ENCODE data around the gene TBC1D4.
"Not testable (repeated sequence)": the region's sequence is repeated elsewhere in the genome, so short reads cannot be mapped to it uniquely, and the experiment has no call there.

The TBC1D4 gene

GRCh38 chr13:75352641-75353327 lies 129.2 kb downstream of the TBC1D4 start:
- no peak for FAIRE-seq

DNA sequence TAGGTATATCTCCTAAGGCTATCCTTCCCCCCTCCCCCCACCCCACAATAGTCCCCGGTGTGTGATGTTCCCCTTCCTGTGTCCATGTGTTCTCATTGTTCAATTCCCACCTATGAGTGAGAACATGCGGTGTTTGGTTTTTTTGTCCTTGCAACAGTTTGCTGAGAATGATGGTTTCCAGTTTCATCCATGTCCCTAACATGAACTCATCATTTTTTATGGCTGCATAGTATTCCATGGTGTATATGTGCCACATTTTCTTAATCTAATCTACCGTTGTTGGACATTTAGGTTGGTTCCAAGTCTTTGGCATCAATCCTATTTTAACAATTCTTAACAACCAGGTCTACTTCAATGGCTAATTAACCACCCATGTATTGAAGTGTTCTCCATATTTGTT lies 130.4 kb downstream of the TBC1D4 start:
- not testable (repeated sequence) for FAIRE-seq

- no peak for FAIRE-seq
Measured at GRCh38 chr13:75347925-75348324, 134.0 kb downstream of the TBC1D4 start.

GRCh38 chr13:75347457-75347856 lies 134.5 kb downstream of the TBC1D4 start:
- FAIRE-seq, result peak; percentile 13

GRCh38 chr13:75345193-75345592 lies 136.8 kb downstream of the TBC1D4 start:
- FAIRE-seq, result no peak

DNA sequence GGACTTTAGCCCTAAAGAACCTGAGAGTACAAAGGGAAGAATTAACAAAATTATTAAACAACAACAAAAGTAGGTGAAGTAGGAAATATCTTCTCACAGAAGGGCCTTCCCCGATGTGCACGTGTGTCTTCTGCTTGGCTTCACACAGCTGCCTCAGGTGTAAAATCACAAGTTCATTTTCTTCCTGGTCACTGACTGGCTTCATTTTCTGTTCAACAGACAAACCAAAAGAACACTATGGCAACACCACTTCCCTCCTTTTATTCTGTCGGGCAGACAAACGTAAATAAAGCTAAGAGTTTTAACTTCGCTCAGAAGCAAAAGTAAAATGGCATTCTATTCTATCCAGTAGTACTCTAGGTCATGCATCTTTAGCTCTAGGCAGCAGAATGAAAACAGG lies 140.9 kb downstream of the TBC1D4 start:
- peak; percentile 81 for FAIRE-seq

DNA sequence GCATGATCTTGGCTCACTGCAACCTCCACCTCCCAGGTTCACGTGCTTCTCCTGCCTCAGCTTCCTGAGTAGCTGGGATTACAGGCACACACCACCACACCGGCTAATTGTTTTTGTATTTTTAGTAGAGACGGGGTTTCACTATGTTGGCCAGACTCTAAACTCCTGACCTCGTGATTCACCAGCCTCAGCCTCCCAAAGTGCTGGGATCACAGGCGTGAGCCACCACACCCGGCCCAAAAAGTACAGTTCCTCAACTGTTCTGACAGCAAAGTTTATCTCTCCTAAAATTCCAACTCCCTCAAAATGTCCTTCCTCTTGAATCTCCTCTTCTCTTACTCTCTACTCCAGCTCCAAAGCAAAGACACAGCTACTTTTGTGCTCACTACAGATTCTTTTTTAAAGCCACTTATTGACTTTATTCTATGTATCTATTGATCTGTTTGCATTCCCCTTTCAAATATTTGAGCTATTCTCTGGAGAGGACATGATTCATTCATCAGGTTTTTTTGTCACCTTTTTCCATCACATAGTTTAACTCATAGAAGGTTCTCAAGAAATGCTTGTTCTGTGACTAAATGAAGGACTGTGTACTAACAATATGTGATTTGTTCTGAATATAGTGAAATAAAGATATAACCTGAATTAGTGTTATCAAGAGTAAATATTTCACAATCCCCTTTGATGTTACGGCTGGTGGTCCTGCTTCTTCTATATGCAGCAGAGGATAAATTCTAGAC lies 142.2 kb downstream of the TBC1D4 start:
- FAIRE-seq, result no peak

DNA sequence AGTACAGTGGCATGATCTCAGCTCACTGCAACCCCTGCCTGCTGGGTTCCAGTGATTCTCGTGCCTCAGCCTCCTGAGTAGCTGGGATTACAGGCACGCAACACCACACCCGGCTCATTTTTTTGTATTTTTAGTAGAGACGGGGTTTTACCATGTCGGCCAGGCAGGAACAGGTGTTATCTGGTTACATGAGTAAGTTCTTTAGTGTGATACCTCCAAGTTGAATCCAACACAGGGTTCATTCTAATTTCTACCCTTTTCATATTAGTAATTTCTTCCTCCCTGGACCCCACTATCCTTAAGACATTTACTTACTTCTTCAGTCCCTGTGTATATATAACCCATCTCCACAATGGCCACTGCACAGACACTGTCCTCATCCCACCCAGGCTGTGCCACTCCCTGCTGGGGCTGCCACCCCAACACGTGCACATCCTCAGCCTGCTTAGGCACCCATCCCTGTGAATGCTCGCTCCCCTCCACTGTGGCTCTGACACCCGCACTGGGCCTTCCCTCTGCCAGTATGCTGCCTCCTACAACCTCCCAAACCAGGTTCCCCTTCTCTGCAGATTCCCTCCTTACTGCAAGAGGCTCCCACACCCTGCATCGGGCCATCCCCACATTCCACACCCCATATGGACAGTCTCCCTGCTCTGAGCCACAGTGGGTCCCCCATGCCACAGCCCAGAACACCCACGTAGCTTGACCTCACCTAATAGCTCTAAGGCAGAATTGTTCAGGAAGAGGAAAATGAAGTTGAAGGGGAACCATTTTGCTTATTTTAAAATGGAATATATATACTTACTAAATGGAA lies 147.1 kb downstream of the TBC1D4 start:
- FAIRE-seq, result no peak

- peak; percentile 45 for FAIRE-seq
Measured at GRCh38 chr13:75333103-75333502, 148.9 kb downstream of the TBC1D4 start.

DNA sequence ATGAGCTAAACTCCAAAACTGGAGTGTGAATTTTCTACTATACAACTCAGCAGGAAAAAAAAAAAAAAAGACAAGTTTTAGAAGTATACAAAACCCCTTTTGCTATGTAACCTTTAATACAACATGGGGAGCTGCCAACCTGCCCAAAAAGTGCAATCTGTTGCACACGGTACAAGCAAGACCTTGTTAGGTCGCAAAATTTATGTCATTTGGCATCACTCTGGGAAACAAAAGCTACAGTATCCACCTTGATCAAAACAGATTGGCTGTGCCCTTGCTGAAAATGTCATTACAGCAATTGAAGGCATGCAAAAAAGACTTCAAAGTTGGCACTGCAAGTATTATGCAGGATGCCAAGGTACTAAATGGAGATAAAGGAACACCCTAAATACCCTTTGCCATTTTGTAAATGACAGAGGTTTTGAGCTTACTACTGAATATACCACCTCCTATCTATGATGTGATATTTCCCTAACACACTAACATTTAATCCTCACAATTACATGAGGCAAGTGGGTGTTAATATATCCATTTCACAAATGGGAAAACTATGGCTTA lies 150.1 kb downstream of the TBC1D4 start:
- no peak for FAIRE-seq

DNA sequence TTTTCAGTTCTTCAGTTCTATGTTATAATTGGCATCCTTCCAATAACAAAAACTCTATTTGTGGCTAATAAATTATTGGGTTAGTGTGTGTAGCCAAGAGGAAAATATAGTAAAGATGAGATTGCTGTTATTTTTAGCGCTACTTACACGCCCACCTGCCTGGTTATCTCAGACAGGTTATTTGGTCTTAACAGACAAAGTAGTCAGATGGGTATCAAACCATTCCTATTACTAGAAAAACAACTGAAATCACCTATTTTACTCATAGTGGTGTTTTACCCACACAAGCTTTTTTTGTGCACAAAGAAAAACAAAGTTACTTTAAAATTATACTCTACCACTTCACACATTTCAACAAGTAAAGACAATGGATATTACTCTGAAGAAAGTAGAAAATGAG lies 151.2 kb downstream of the TBC1D4 start:
- FAIRE-seq, result peak; percentile 79

DNA sequence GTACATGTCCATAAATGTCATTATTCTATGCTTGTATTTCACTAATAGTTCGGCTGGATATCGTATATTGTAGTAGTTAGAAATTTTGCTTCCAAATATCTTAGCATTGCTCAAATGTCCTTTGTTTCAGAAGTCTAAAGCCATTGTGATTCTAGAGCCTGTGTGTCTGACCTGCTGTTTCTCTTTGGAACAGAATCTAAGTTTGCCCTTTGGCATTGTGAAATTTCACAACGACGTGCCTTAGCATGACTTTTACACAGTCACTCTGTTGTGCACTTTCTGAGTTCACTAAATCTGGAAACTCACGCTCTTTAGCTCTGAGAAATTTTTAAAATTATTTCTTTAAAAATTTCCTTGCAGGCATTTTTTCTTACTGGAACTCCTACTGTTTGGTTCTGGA lies 152.2 kb downstream of the TBC1D4 start:
- FAIRE-seq, result no peak

GRCh38 chr13:75329097-75329496 lies 152.9 kb downstream of the TBC1D4 start:
- FAIRE-seq, result no peak

GRCh38 chr13:75327135-75327510 lies 154.8 kb downstream of the TBC1D4 start:
- no peak for FAIRE-seq

- FAIRE-seq, result no peak
Measured at GRCh38 chr13:75326173-75327134, 155.5 kb downstream of the TBC1D4 start.

- FAIRE-seq, result no peak
Measured at GRCh38 chr13:75325711-75326110, 156.3 kb downstream of the TBC1D4 start.

- FAIRE-seq, result no peak
Measured at GRCh38 chr13:75324413-75324940, 157.5 kb downstream of the TBC1D4 start.

GRCh38 chr13:75321084-75321483 lies 160.9 kb downstream of the TBC1D4 start:
- no peak for FAIRE-seq

DNA sequence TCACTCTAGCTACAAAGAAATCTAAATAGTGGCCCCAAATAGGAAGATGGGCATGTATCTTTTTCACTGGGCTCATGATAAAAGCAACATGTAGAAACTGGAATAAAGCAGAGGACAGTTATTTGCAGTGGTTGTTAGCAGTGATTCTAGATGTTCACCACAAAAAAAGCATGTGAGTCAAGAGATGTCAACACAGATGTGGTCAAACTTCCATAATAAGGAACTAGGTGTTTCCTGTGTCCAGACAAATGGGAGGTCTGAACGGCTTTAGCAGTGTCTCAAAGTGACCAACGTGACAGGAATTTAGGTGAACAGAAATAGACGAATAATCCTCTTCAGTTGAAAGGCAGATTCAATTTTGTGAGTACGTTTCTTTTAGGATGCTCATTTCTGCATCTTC lies 162.7 kb downstream of the TBC1D4 start:
- no peak for FAIRE-seq

- FAIRE-seq, result no peak
Measured at GRCh38 chr13:75318138-75318833, 163.7 kb downstream of the TBC1D4 start.

DNA sequence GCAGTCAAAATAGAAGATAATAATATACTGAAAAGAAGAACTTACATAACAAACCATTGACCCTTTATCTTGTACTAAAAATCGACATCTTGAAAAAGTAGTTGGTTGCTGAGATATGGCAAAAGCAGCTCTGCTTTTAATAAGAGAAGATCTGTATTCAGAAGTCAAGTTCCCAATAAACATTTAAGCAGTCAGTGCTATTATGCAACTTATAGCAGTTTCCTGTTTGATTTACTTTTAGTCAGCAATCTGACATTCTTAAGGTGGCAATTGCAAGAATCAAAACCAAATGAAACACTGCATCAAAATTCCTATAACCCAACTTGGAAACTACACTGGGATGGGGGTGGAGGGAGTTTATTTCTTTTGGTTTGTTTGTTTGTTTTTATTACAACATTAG lies 165.5 kb downstream of the TBC1D4 start:
- FAIRE-seq, result no peak
